Fibroblast of skin of abdomen (primary cell): ENCODE data around the gene NFKB2.
A peak's percentile ranks its signal among the peaks of the same experiment; 100 is the strongest.

Experiments used
- DNase-seq: peaks from one replicate; pipeline ENCODE4 v3.0.0-alpha.2; 2013

NFKB2 gene

GRCh38 chr10:102408728-102409603, 13.5 kb downstream of the NFKB2 start:
- peak; percentile 62 for DNase-seq

- no peak for DNase-seq
Measured at GRCh38 chr10:102409604-102410428, 14.3 kb downstream of the NFKB2 start.

- DNase-seq, result peak; percentile 42
Measured at GRCh38 chr10:102410429-102411073, 15.0 kb downstream of the NFKB2 start.

- no peak for DNase-seq
Measured at GRCh38 chr10:102411341-102412255, 16.1 kb downstream of the NFKB2 start.

- DNase-seq, result no peak
Measured at GRCh38 chr10:102412293-102412692, 16.8 kb downstream of the NFKB2 start.

- DNase-seq, result no peak
Measured at GRCh38 chr10:102413053-102413705, 17.7 kb downstream of the NFKB2 start.

- no peak for DNase-seq
Measured at GRCh38 chr10:102413806-102414561, 18.5 kb downstream of the NFKB2 start.

GRCh38 chr10:102414749-102415148, 19.2 kb downstream of the NFKB2 start:
- DNase-seq, result no peak

GRCh38 chr10:102416283-102416682, 20.8 kb downstream of the NFKB2 start:
- no peak for DNase-seq

- no peak for DNase-seq
Measured at GRCh38 chr10:102416695-102417094, 21.2 kb downstream of the NFKB2 start.

- DNase-seq, result no peak
Measured at GRCh38 chr10:102418622-102419268, 23.2 kb downstream of the NFKB2 start, which contains the start of gene PSD. Gene PSD (minus strand): TSS chr10:102418785. CDS start chr10:102417038, 1,747 bp downstream.

GRCh38 chr10:102419269-102420180, 24.0 kb downstream of the NFKB2 start:
- no peak for DNase-seq

- no peak for DNase-seq
Measured at GRCh38 chr10:102420181-102420713, 24.7 kb downstream of the NFKB2 start.

GRCh38 chr10:102420714-102421506, 25.4 kb downstream of the NFKB2 start, which contains the start of gene FBXL15:
Gene FBXL15 (plus strand): TSS chr10:102420836. CDS start chr10:102421130, 294 bp downstream.
- DNase-seq, result peak; percentile 96

- no peak for DNase-seq
Measured at GRCh38 chr10:102421507-102421756, 25.9 kb downstream of the NFKB2 start.

- DNase-seq, result no peak
Measured at GRCh38 chr10:102421757-102422512, 26.4 kb downstream of the NFKB2 start.

GRCh38 chr10:102422545-102423129, 27.1 kb downstream of the NFKB2 start:
- DNase-seq, result peak; percentile 55
